OCI-LY3 (cell line): ENCODE measurements around the gene ACVR1.
A peak's percentile ranks its signal among the peaks of the same experiment; 100 is the strongest.

Source experiments
- H2AFZ ChIP-seq: fragments of 200-600, 300-600 bp; shearing (Covaris generic); 2 replicates; pipeline ENCODE4 v1.6.0; 2014; ENCODE audit warnings: antibody characterized with exemption, low read depth, low read length
- H3K27ac ChIP-seq: fragments of 200-600, 300-600 bp; sonication (generic); 2 replicates; pipeline ENCODE4 v1.5.1; 2014; ENCODE audit warnings: mild to moderate bottlenecking, low read length, moderate library complexity, mixed read lengths
- H3K27me3 ChIP-seq: fragments of 200-600, 300-600 bp; sonication (generic); 2 replicates; pipeline ENCODE4 v1.6.1; 2014; ENCODE audit warnings: low read depth, low read length, mixed read lengths
- H3K36me3 ChIP-seq: fragments of 200-600, 300-600 bp; sonication (generic); replicated peaks from 2 replicates; pipeline ENCODE3; 2014; ENCODE audit warnings: low read depth, low read length, mixed read lengths
- H3K4me1 ChIP-seq: fragments of 300-600, 200-600 bp; sonication (generic); 2 replicates; pipeline ENCODE4 v1.6.1; 2014; ENCODE audit warnings: low read length, mixed read lengths
- H3K4me2 ChIP-seq: fragments of 200-600, 300-600 bp; sonication (generic); 2 replicates; pipeline ENCODE4 v1.6.1; 2014; ENCODE audit warnings: low read length, mixed read lengths
- H3K4me3 ChIP-seq: fragments of 300-600, 200-600 bp; sonication (generic); 2 replicates; pipeline ENCODE4 v1.5.1; 2014; ENCODE audit warnings: antibody characterized with exemption, mild to moderate bottlenecking, low read length, moderate library complexity
- H3K79me2 ChIP-seq: fragments of 300-600, 200-600 bp; shearing (Covaris generic); 2 replicates; pipeline ENCODE4 v1.6.1; 2014; ENCODE audit warnings: mild to moderate bottlenecking, low read length, mixed read lengths
- H3K9ac ChIP-seq: fragments of 300-600, 200-600 bp; shearing (Covaris generic); 2 replicates; pipeline ENCODE4 v1.6.0; 2014; ENCODE audit warnings: mild to moderate bottlenecking, low read length, moderate library complexity
- H3K9me3 ChIP-seq: fragments of 200-600, 300-600 bp; shearing (Covaris generic); 2 replicates; pipeline ENCODE4 v1.6.1; 2014; ENCODE audit warnings: low read length, mixed read lengths; ENCODE audit not compliant: insufficient read depth
- H4K20me1 ChIP-seq: fragments of 200-600, 300-600 bp; sonication (generic); 2 replicates; pipeline ENCODE4 v1.6.1; 2016; ENCODE audit warnings: low read length, mixed read lengths; ENCODE audit not compliant: insufficient read depth
- EZH2phosphoT487 ChIP-seq: fragments of 200-600 bp; shearing (Covaris generic); IDR thresholded peaks from 2 replicates; pipeline ENCODE4 v1.6.1; 2018; ENCODE audit warnings: antibody characterized with exemption, mixed run types, low read depth
- TF ChIP-seq, protein P1 (sequence below): fragments of 200-600, 300-600 bp; sonication (generic); IDR thresholded peaks from 2 replicates; pipeline ENCODE4 v1.5.1; 2014; ENCODE audit warnings: antibody characterized with exemption, low read length, low read depth

ACVR1 gene

DNA sequence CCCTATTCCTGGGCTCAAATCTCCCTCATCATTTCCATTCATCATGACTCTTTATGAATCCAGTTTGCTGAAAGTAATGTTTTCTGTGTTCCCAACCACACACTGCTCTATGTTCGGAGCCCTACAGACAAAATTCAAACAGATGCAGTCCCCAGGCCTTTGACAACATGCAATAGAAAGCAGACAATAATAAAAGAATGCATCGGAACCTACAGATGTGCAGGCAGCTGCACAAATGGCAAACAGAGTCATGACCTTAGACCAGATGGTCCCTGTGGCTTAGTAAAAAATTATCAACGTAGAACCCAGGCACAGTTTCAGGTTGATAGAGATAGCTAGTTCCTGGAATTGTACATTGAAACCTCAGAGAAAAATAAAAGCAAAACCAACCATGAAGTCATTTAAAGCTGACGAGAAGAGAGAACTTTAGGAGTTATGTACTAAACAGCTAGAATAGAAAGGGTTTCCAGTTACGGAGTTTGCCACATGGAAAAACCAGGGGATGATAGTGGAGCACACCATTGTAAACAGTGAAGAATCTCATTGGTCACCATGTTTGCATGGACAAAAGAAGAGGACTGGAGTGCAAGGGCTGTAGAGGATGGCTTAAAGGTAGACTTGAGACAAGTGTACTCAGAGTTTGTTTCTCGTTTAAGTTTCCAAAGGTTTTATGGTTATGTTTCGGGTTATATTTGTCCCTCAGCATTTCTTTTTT lies 23.2 kb upstream of the ACVR1 start:
- H4K20me1 ChIP-seq: no peaks in the 10 kb centered on the region
- no peaks in the 10 kb centered on the region for H3K36me3 ChIP-seq
- no peak for TF ChIP-seq EZH2phosphoT487
- TF ChIP-seq, protein P1, sequence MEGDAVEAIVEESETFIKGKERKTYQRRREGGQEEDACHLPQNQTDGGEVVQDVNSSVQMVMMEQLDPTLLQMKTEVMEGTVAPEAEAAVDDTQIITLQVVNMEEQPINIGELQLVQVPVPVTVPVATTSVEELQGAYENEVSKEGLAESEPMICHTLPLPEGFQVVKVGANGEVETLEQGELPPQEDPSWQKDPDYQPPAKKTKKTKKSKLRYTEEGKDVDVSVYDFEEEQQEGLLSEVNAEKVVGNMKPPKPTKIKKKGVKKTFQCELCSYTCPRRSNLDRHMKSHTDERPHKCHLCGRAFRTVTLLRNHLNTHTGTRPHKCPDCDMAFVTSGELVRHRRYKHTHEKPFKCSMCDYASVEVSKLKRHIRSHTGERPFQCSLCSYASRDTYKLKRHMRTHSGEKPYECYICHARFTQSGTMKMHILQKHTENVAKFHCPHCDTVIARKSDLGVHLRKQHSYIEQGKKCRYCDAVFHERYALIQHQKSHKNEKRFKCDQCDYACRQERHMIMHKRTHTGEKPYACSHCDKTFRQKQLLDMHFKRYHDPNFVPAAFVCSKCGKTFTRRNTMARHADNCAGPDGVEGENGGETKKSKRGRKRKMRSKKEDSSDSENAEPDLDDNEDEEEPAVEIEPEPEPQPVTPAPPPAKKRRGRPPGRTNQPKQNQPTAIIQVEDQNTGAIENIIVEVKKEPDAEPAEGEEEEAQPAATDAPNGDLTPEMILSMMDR: no peak
- no peaks in the 10 kb centered on the region for H3K27me3 ChIP-seq
- H3K9me3 ChIP-seq: no peaks in the 10 kb centered on the region
- peak overlapping the region; percentile 61 for H3K4me3 ChIP-seq
- H3K9ac ChIP-seq: peak overlapping the region; percentile 22; the same call in 1 of the 2 replicates
- H3K79me2 ChIP-seq: no peaks in the 10 kb centered on the region
- H3K4me2 ChIP-seq: peak overlapping the region; percentile 77
- H2AFZ ChIP-seq: peak overlapping the region; percentile 64
- H3K27ac ChIP-seq: peak overlapping the region; percentile 72
- peaks cover 40% of the 10 kb centered on the region for H3K4me1 ChIP-seq

DNA sequence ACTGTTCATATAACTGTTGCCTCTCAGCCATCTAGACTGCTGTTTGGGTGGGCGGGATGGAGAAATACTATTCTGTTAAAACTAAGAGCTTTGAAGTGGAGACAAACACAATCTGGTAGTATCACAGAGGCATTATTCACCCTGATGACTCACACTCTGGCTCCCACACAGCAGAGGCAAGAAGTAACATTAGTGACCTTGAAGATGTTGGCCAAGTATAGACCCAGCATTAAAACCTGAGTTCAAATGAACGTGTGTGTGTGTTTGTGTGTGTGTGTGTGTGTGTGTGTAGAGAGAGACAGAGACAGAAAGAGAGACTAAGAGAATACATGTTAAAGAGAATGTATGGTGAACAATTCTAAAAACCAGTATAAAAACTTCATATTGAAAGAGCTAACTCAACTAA lies 22.5 kb upstream of the ACVR1 start:
- Histone ChIP-seq H3K9ac (peak overlapping the region; percentile 22; the same call in 1 of the 2 replicates), H3K36me3 (no peaks in the 10 kb centered on the region), H4K20me1 (no peaks in the 10 kb centered on the region), H3K79me2 (no peaks in the 10 kb centered on the region), H3K9me3 (no peaks in the 10 kb centered on the region), H3K4me3 (peak overlapping the region; percentile 61), H2AFZ (peak overlapping the region; percentile 64), H3K27ac (peak overlapping the region; percentile 72), H3K4me1 (peaks cover 37% of the 10 kb centered on the region), H3K27me3 (no peaks in the 10 kb centered on the region), H3K4me2 (peak overlapping the region; percentile 77)
- TF ChIP-seq EZH2phosphoT487: no peak
- TF ChIP-seq, protein P1: no peak

DNA sequence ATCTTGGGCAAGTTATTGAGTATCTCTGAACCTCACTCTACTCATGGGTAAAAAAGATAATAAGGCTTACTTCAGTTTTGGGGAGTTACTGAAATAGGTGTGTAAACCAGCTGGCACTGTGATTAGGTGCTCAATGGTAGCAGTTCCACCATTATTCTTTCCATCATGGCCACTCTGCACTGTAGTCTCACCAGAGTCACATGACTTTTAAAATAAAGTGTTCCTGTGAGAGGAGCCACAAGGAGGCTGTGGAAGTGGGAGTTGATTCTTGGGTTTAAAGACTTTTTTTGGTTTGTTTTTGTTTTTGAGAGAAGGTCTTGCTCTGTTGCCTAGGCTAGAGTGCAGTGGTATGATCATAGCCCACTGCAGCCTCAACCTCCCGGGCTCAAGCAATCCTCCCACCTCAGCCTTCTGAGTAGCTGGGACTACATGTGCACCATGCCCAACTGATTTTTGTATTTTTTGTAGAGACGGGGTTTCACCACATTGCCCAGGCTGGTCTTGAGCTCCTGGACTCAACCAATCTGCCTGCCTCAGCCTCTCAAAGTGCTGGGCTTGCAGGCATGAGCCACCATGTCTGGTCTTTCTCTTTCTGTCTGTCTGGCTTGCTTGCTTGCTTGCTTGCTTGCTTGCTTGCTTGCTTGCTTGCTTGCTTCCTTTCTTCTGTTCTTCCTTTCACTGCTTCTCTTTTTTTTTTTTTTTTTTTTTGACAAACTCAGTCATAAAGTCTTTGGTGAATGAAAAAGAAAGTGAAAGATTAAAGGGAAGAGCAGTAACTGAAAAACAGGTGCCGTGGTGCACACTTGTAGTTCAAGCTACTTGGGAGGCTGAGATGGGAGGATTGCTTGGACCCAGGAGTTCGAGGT lies 21.2 kb upstream of the ACVR1 start:
- H3K79me2 ChIP-seq: no peaks in the 10 kb centered on the region
- H3K4me1 ChIP-seq: peaks cover 37% of the 10 kb centered on the region
- peak overlapping the region; percentile 72 for H3K27ac ChIP-seq
- peak overlapping the region; percentile 5; the same call in 1 of the 2 replicates for H3K9ac ChIP-seq
- TF ChIP-seq, protein P1: no peak
- no peak for TF ChIP-seq EZH2phosphoT487
- H3K36me3 ChIP-seq: no peaks in the 10 kb centered on the region
- no peaks in the 10 kb centered on the region for H4K20me1 ChIP-seq
- H3K9me3 ChIP-seq: no peaks in the 10 kb centered on the region
- peak overlapping the region; percentile 33 for H3K4me3 ChIP-seq
- no peaks in the 10 kb centered on the region for H3K27me3 ChIP-seq
- peak overlapping the region; percentile 55 for H2AFZ ChIP-seq
- H3K4me2 ChIP-seq: peak overlapping the region; percentile 54

DNA sequence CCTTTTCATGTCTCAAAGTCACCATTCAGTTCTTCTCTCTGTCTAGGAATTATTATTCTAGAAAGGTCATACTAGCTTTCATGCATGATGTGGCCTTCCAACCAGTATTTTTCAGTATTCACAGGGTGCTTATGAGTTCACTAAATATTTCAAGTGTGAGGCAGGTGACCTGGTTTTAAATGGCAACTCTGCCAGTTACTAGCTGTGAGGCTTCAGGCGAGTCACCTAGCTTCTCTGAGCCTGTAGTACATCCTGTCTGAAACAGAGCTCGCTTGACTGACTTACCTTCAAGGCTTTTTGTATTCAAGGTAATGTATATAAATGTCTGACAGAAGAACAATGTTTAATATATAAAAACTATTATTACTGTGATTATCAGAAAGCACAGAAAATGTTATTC lies 19.4 kb upstream of the ACVR1 start:
- Histone ChIP-seq H3K27ac (no peak overlapping the region), H3K4me1 (peaks cover 34% of the 10 kb centered on the region), H3K27me3 (no peaks in the 10 kb centered on the region), H3K79me2 (no peaks in the 10 kb centered on the region), H3K4me2 (no peak overlapping the region), H3K9me3 (no peaks in the 10 kb centered on the region), H3K9ac (no peak overlapping the region), H2AFZ (no peak overlapping the region), H3K4me3 (no peak overlapping the region), H3K36me3 (no peaks in the 10 kb centered on the region), H4K20me1 (no peaks in the 10 kb centered on the region)
- TF ChIP-seq, protein P1: no peak
- no peak for TF ChIP-seq EZH2phosphoT487
